K562 (cell line): Measurements from ENCODE around the gene SLC4A3. TPM values are rescaled to one million over a fixed set of nuclear protein-coding genes. Genes with fewer than 3 reads are reported as not detected.

Experiments
- ATAC-seq: fragments of 200-7000 bp; cut with Tn5 transposase; 3 replicates; pipeline ENCODE4 v1.9.1; 2020; ENCODE audit warnings: moderate library complexity
- BruUV-seq: library from RNA; stranded (reverse); fragments of 400-500 nt; replicated peaks from 2 replicates; lab custom pipeline; 2021; lab: Mats Ljungman, UMichigan
- CTCF ChIA-PET: fragments of 300-600 bp; formaldehyde crosslinking; extraction: SDS; loops from one replicate; lab custom pipeline; 2021; ENCODE audit warnings: low intra/inter-chr PET ratio; lab: Yijun Ruan, JAX
- POLR2A ChIA-PET: fragments of 300-600, 350-650 bp; sonication (Branson Sonifier 250); formaldehyde crosslinking; extraction: SDS; loops from one replicate; lab custom pipeline; 2021; ENCODE audit warnings: antibody characterized with exemption, inconsistent platforms; lab: Yijun Ruan, JAX
- DNase-seq, 4 experiments: peaks; one replicate each; pipeline versions ENCODE4 v3.0.0 to v3.0.0-alpha.2; 2011 to 2018; ENCODE audit warnings: low spot score in 3 of 4, mixed read lengths in 3 of 4; ENCODE audit errors: extremely low read depth in 1 of 4
- FAIRE-seq: peaks from 2 replicates; lab custom pipeline; 2011; peaks lifted over from hg19 to GRCh38; lab: Jason Lieb, UNC
- H2AFZ ChIP-seq: 2 replicates; pipeline ENCODE4 v1.6.0; 2011; ENCODE audit warnings: low read depth, low read length, control low read depth, inconsistent platforms
- H3K27ac ChIP-seq: fragments of 200-600 bp; 3 replicates; pipeline ENCODE4 v1.8.0; 2011; ENCODE audit warnings: low read depth, mild to moderate bottlenecking, control low read depth, inconsistent platforms, low read length, moderate library complexity, mixed read lengths; ENCODE audit errors: extremely low read depth
- H3K27me3 ChIP-seq, 2 experiments: fragments of 300-600 bp in 1 of 2; 2 replicates in 1 of 2; 3 replicates in 1 of 2; pipeline versions ENCODE4 v1.6.0 to v1.8.0; 2011; ENCODE audit warnings: inconsistent platforms in 2 of 2, low read length in 2 of 2, mild to moderate bottlenecking in 1 of 2, mixed read lengths in 1 of 2, moderate library complexity in 1 of 2; ENCODE audit not compliant: control insufficient read depth in 2 of 2, insufficient read depth in 2 of 2
- H3K36me3 ChIP-seq: fragments of 300-600 bp; 3 replicates; pipeline ENCODE4 v1.8.0; 2011; ENCODE audit warnings: mild to moderate bottlenecking, low read length, inconsistent platforms; ENCODE audit not compliant: control insufficient read depth, insufficient read depth
- H3K4me1 ChIP-seq, 2 experiments: fragments of 200-600 bp in 1 of 2; replicated peaks in 1 of 2; 2 replicates in 1 of 2; 3 replicates in 1 of 2; pipeline versions ENCODE4 v1.5.1 to v1.8.0; 2011; ENCODE audit warnings: inconsistent platforms in 2 of 2, low read length in 2 of 2, mild to moderate bottlenecking in 1 of 2, mixed read lengths in 1 of 2, moderate library complexity in 1 of 2; ENCODE audit not compliant: control insufficient read depth in 2 of 2, insufficient read depth in 2 of 2
- H3K4me2 ChIP-seq: 2 replicates; pipeline ENCODE4 v1.6.1; 2011; ENCODE audit warnings: low read length, control low read depth, inconsistent platforms, mixed read lengths; ENCODE audit not compliant: insufficient read depth
- H3K4me3 ChIP-seq: fragments of 200-600 bp; sonication (generic), shearing (Covaris generic); 2 replicates; pipeline ENCODE4 v1.5.1; 2016; ENCODE audit warnings: control low read depth, inconsistent platforms
- H3K79me2 ChIP-seq: fragments of 200-600 bp; 3 replicates; pipeline ENCODE4 v1.8.0; 2011; ENCODE audit warnings: low read length, inconsistent platforms; ENCODE audit not compliant: control insufficient read depth, insufficient read depth
- H3K9ac ChIP-seq, 2 experiments: 2 replicates each; pipeline versions ENCODE4 v1.6.0 to v1.6.1; 2011; ENCODE audit warnings: low read depth in 2 of 2, low read length in 2 of 2, control low read depth in 1 of 2, inconsistent platforms in 1 of 2, mild to moderate bottlenecking in 1 of 2, mixed read lengths in 1 of 2; ENCODE audit not compliant: insufficient read depth in 1 of 2
- H3K9me1 ChIP-seq: one replicate; pipeline ENCODE4 v1.6.0; 2011; ENCODE audit warnings: inconsistent platforms, mild to moderate bottlenecking, low read length, moderate library complexity; ENCODE audit not compliant: control insufficient read depth, insufficient read depth
- H3K9me3 ChIP-seq: replicated peaks from 2 replicates; pipeline ENCODE4 v1.5.1; 2011; ENCODE audit warnings: low read depth, low read length, inconsistent platforms; ENCODE audit not compliant: control insufficient read depth, insufficient read depth
- H4K20me1 ChIP-seq: replicated peaks from 2 replicates; pipeline ENCODE4 v1.6.1; 2011; ENCODE audit warnings: low read length, inconsistent platforms, mixed read lengths; ENCODE audit not compliant: control insufficient read depth, insufficient read depth
- CBFA2T3 ChIP-seq: fragments of 450-650 bp; IDR thresholded peaks from 2 replicates; pipeline ENCODE4 v1.6.1; 2017
- CTCF ChIP-seq, 3 experiments: IDR thresholded peaks in 2 of 3; conservative IDR thresholded peaks in 1 of 3; 2 replicates each; pipeline ENCODE4 v1.5.1; 2011 to 2012; ENCODE audit warnings: low read length in 3 of 3, mild to moderate bottlenecking in 3 of 3, control low read depth in 2 of 3, improper control_type of control experiment in 1 of 3, inconsistent platforms in 1 of 3, low read depth in 1 of 3, mixed read lengths in 1 of 3, moderate library complexity in 1 of 3; ENCODE audit not compliant: insufficient read depth in 2 of 3
- GTF2A2 ChIP-seq: IDR thresholded peaks from 2 replicates; pipeline ENCODE4 v1.6.1; 2016; ENCODE audit warnings: mild to moderate bottlenecking, missing genetic modification characterization, missing compliant biosample characterization
- HINFP ChIP-seq: fragments of 450-650 bp; conservative IDR thresholded peaks from 2 replicates; pipeline ENCODE4 v1.6.1; 2016; ENCODE audit warnings: missing genetic modification characterization, low read depth, mild to moderate bottlenecking, control low read depth, missing compliant biosample characterization
- HOXB6 ChIP-seq: fragments of 250-450 bp; sonication (Bioruptor Pico); IDR thresholded peaks from 2 replicates; pipeline ENCODE4 v1.5.1; 2022; ENCODE audit warnings: mild to moderate bottlenecking, borderline replicate concordance
- PHF21A ChIP-seq: fragments of 450-650 bp; IDR thresholded peaks from 2 replicates; pipeline ENCODE4 v1.6.1; 2017; ENCODE audit warnings: low read depth, borderline replicate concordance
- YBX1 ChIP-seq: fragments of 450-650 bp; IDR thresholded peaks from 2 replicates; pipeline ENCODE4 v1.7.1; 2016; ENCODE audit warnings: mild to moderate bottlenecking
- ZBTB1 ChIP-seq: sonication (generic); formaldehyde crosslinking; IDR thresholded peaks from 2 replicates; pipeline ENCODE4 v1.8.1; 2023; ENCODE audit warnings: missing genetic modification reagents, low read depth, mild to moderate bottlenecking, borderline replicate concordance
- ZFPM2 ChIP-seq: fragments of 250-450 bp; sonication (Bioruptor Pico); IDR thresholded peaks from 2 replicates; pipeline ENCODE4 v1.5.1; 2022; ENCODE audit warnings: mild to moderate bottlenecking
- ZNF778 ChIP-seq: fragments of 450-650 bp; formaldehyde crosslinking; IDR thresholded peaks from 2 replicates; pipeline ENCODE4 v1.4.0; 2020; ENCODE audit warnings: mild to moderate bottlenecking, moderate library complexity
- WGBS: fragments of 100-300 bp; shearing (Covaris generic); methylation state at CpG from one replicate; pipeline ENCODE4 v1.1.6; 2016; ENCODE audit warnings: low coverage, mixed read lengths; ENCODE audit not compliant: insufficient coverage; ENCODE audit errors: missing lambda C conversion rate; 5-methylcytosine and 5-hydroxymethylcytosine counted together
- in situ Hi-C: fragments of 300-500 bp; cut with MboI; formaldehyde crosslinking; loops from 4 replicates; pipeline ENCODE4 v1.15.0; 2018; ENCODE audit warnings: inconsistent platforms, mixed read lengths
- intact Hi-C: fragments of 100-400 bp; cut with micrococcal nuclease; formaldehyde crosslinking; loops from 2 replicates; pipeline ENCODE4 v1.14.2; 2022
- polyA plus RNA-seq, 8 experiments: library from polyadenylated mRNA; depleted of rRNA in 4 of 8; stranded (reverse) in 5 of 8; unstranded in 3 of 8; fragments of >200 nt; fragmentation: Nextera tagmentation in 2 of 8; fragmentation: Illumina TruSeq in 1 of 8; extraction: Ambion mirVana in 2 of 8; extraction: Trizol in 1 of 8; gene quantifications; 2 replicates each; pipeline versions ENCODE4 v1.2.1 to v1.2.3, GENCODE V29; 2011 to 2014; ENCODE audit warnings: inconsistent platforms in 1 of 8, missing spikeins in 1 of 8
- total RNA-seq, 7 experiments: library from RNA; depleted of rRNA in 6 of 7; stranded (reverse); fragments of >200 nt in 6 of 7; fragmentation: Illumina TruSeq in 2 of 7; extraction: Trizol in 2 of 7; gene quantifications; 2 replicates each; pipeline versions ENCODE4 v1.2.1 to v1.2.3, GENCODE V29; 2011 to 2021; ENCODE audit warnings: low replicate concordance in 1 of 7

Gene SLC4A3
- total and polyA plus RNA-seq, 9 of the 15 experiments (the other 6 are each of a cell fraction or from before 2014, with no cell fraction given) = 0.04 to 0.31 (median 0.16) TPM; not detected in 5

GRCh38 chr2:219642069-219642454 lies 14.6 kb downstream of the SLC4A3 start:
- in situ Hi-C loops (loop anchor here (5.0 kb wide), 1 partner anchor 100 kb away; the partner anchor contains the start of genes CHPF and TMEM198), intact Hi-C loops (loop anchor here (1.0 to 5.0 kb wide), 4 partner anchors 23 to 240 kb away; no protein-coding TSS in a partner anchor)
- no peak overlapping the region for H3K27ac ChIP-seq
- no peak overlapping the region for H3K9ac ChIP-seq
- ATAC-seq (peak; percentile 3; the same call in 2 of the 3 replicates), DNase-seq (peak in 1 of 4 experiments; percentile 8), FAIRE-seq (no peak)
- WGBS = 0% methylated on average over 4 of the region's 8 CpGs
- H3K9me3 ChIP-seq = no peaks in the 10 kb centered on the region
- H3K27me3 ChIP-seq = peaks cover 0 to 6% of the 10 kb centered on the region in 2 experiments; a peak in 2 of 5 replicates
- ChIA-PET CTCF (interaction anchor here (0.6 to 4.0 kb wide), 5 partner anchors 48 to 239 kb away, joined by 3 to 80 read pairs (median 6); partner anchors contain the start of genes CHPF, OBSL1 and TMEM198), POLR2A (interaction anchor here (0.6 to 1.1 kb wide), 3 partner anchors 16 to 1704 kb away, joined by 3 to 5 read pairs (median 4); no protein-coding TSS in a partner anchor)
- no peaks in the 10 kb centered on the region for H3K9me1 ChIP-seq
- H3K4me3 ChIP-seq = no peak overlapping the region
- H4K20me1 ChIP-seq = no peaks in the 10 kb centered on the region
- no TSS peak for BruUV-seq
- TF ChIP-seq GTF2A2 (tag) (no peak), CBFA2T3 (0 out of 2 replicates have a peak, but pooled peaks have one; percentile 15)
- H3K4me2 ChIP-seq = no peak overlapping the region; the same call in 1 of the 2 replicates
- no peak overlapping the region for H2AFZ ChIP-seq
- H3K36me3 ChIP-seq = no peaks in the 10 kb centered on the region
- peaks cover 28 to 45% of the 10 kb centered on the region in 2 experiments; a peak in 4 of 5 replicates for H3K4me1 ChIP-seq
- no peaks in the 10 kb centered on the region for H3K79me2 ChIP-seq

- H3K9ac ChIP-seq = peak overlapping the region; percentile 27 to 81; a peak in 3 of 4 replicates
- H3K79me2 ChIP-seq = no peaks in the 10 kb centered on the region
- H3K36me3 ChIP-seq = no peaks in the 10 kb centered on the region
- H3K4me3 ChIP-seq = no peak overlapping the region
- ChIA-PET POLR2A (interaction anchor here (1.1 kb wide), 1 partner anchor 106 kb away, joined by 4 read pairs; no protein-coding TSS in a partner anchor), CTCF (interaction anchor here (0.6 to 4.0 kb wide), 5 partner anchors 47 to 240 kb away, joined by 3 to 80 read pairs (median 6); partner anchors contain the start of genes CHPF, OBSL1 and TMEM198)
- H3K4me2 ChIP-seq = peak overlapping the region; percentile 46
- peaks cover 28 to 43% of the 10 kb centered on the region in 2 experiments; a peak in 4 of 5 replicates for H3K4me1 ChIP-seq
- in situ Hi-C loops (loop anchor here (5.0 kb wide), 1 partner anchor 100 kb away; the partner anchor contains the start of genes CHPF and TMEM198), intact Hi-C loops (loop anchor here (1.0 to 5.0 kb wide), 4 partner anchors 23 to 240 kb away; no protein-coding TSS in a partner anchor)
- H3K27ac ChIP-seq = no peak overlapping the region; the same call in 2 of the 3 replicates
- 5% methylated on average over 22 of the region's 24 CpGs for WGBS
- H2AFZ ChIP-seq = peak overlapping the region; percentile 87
- peak; percentile 95 for FAIRE-seq
- ATAC-seq = peak; percentile 95
- BruUV-seq = no TSS peak
- H3K9me1 ChIP-seq = no peaks in the 10 kb centered on the region
- DNase-seq = peak; percentile 87 to 95 (median 88)
- no peaks in the 10 kb centered on the region for H3K9me3 ChIP-seq
- no peaks in the 10 kb centered on the region for H4K20me1 ChIP-seq
- H3K27me3 ChIP-seq = peaks cover 0 to under 1% of the 10 kb centered on the region in 2 experiments; a peak in 1 of 5 replicates
- TF ChIP-seq HOXB6 (CRISPR knock-in tag) (no peak), ZNF778 (CRISPR knock-in tag) (no peak), ZFPM2 (CRISPR knock-in tag) (no peak), PHF21A (no peak), HINFP (no peak), ZBTB1 (CRISPR knock-in tag) (no peak), YBX1 (no peak), CTCF (IDR thresholded peaks at IDR 0.05 in 2 of 3, conservative IDR thresholded peaks at IDR 0.05 in 1 of 3; ENCODE audit: insufficient read depth in 2 of 3, low read depth in 1 of 3, low read length in 3 of 3) (peak; percentile 99 to 100 (median 100))
Measured at GRCh38 chr2:219642465-219643083, 15.1 kb downstream of the SLC4A3 start.
